K562 (cell line): ENCODE measurements around the gene ATXN7L1. TPM values are rescaled to one million over a fixed set of nuclear protein-coding genes. Genes with fewer than 3 reads are reported as not detected.

ENCODE experiments used
- ATAC-seq: fragments of 200-7000 bp; cut with Tn5 transposase; 3 replicates; pipeline ENCODE4 v1.9.1; 2020; ENCODE audit warnings: moderate library complexity
- BruUV-seq: library from RNA; stranded (reverse); fragments of 400-500 nt; replicated peaks from 2 replicates; lab custom pipeline; 2021; lab: Mats Ljungman, UMichigan
- CTCF ChIA-PET: fragments of 300-600 bp; formaldehyde crosslinking; extraction: SDS; loops from one replicate; lab custom pipeline; 2021; ENCODE audit warnings: low intra/inter-chr PET ratio; lab: Yijun Ruan, JAX
- POLR2A ChIA-PET: fragments of 300-600, 350-650 bp; sonication (Branson Sonifier 250); formaldehyde crosslinking; extraction: SDS; loops from one replicate; lab custom pipeline; 2021; ENCODE audit warnings: antibody characterized with exemption, inconsistent platforms; lab: Yijun Ruan, JAX
- DNase-seq, 4 experiments: peaks; one replicate each; pipeline versions ENCODE4 v3.0.0 to v3.0.0-alpha.2; 2011 to 2018; ENCODE audit warnings: low spot score in 3 of 4, mixed read lengths in 3 of 4; ENCODE audit errors: extremely low read depth in 1 of 4
- FAIRE-seq: peaks from 2 replicates; lab custom pipeline; 2011; peaks lifted over from hg19 to GRCh38; lab: Jason Lieb, UNC
- H2AFZ ChIP-seq: 2 replicates; pipeline ENCODE4 v1.6.0; 2011; ENCODE audit warnings: low read depth, low read length, control low read depth, inconsistent platforms
- H3K27ac ChIP-seq: fragments of 200-600 bp; 3 replicates; pipeline ENCODE4 v1.8.0; 2011; ENCODE audit warnings: low read depth, mild to moderate bottlenecking, control low read depth, inconsistent platforms, low read length, moderate library complexity, mixed read lengths; ENCODE audit errors: extremely low read depth
- H3K27me3 ChIP-seq, 2 experiments: fragments of 300-600 bp in 1 of 2; 2 replicates in 1 of 2; 3 replicates in 1 of 2; pipeline versions ENCODE4 v1.6.0 to v1.8.0; 2011; ENCODE audit warnings: inconsistent platforms in 2 of 2, low read length in 2 of 2, mild to moderate bottlenecking in 1 of 2, mixed read lengths in 1 of 2, moderate library complexity in 1 of 2; ENCODE audit not compliant: control insufficient read depth in 2 of 2, insufficient read depth in 2 of 2
- H3K36me3 ChIP-seq: fragments of 300-600 bp; 3 replicates; pipeline ENCODE4 v1.8.0; 2011; ENCODE audit warnings: mild to moderate bottlenecking, low read length, inconsistent platforms; ENCODE audit not compliant: control insufficient read depth, insufficient read depth
- H3K4me1 ChIP-seq, 2 experiments: fragments of 200-600 bp in 1 of 2; replicated peaks in 1 of 2; 2 replicates in 1 of 2; 3 replicates in 1 of 2; pipeline versions ENCODE4 v1.5.1 to v1.8.0; 2011; ENCODE audit warnings: inconsistent platforms in 2 of 2, low read length in 2 of 2, mild to moderate bottlenecking in 1 of 2, mixed read lengths in 1 of 2, moderate library complexity in 1 of 2; ENCODE audit not compliant: control insufficient read depth in 2 of 2, insufficient read depth in 2 of 2
- H3K4me2 ChIP-seq: 2 replicates; pipeline ENCODE4 v1.6.1; 2011; ENCODE audit warnings: low read length, control low read depth, inconsistent platforms, mixed read lengths; ENCODE audit not compliant: insufficient read depth
- H3K4me3 ChIP-seq: fragments of 200-600 bp; sonication (generic), shearing (Covaris generic); 2 replicates; pipeline ENCODE4 v1.5.1; 2016; ENCODE audit warnings: control low read depth, inconsistent platforms
- H3K79me2 ChIP-seq: fragments of 200-600 bp; 3 replicates; pipeline ENCODE4 v1.8.0; 2011; ENCODE audit warnings: low read length, inconsistent platforms; ENCODE audit not compliant: control insufficient read depth, insufficient read depth
- H3K9ac ChIP-seq, 2 experiments: 2 replicates each; pipeline versions ENCODE4 v1.6.0 to v1.6.1; 2011; ENCODE audit warnings: low read depth in 2 of 2, low read length in 2 of 2, control low read depth in 1 of 2, inconsistent platforms in 1 of 2, mild to moderate bottlenecking in 1 of 2, mixed read lengths in 1 of 2; ENCODE audit not compliant: insufficient read depth in 1 of 2
- H3K9me1 ChIP-seq: one replicate; pipeline ENCODE4 v1.6.0; 2011; ENCODE audit warnings: inconsistent platforms, mild to moderate bottlenecking, low read length, moderate library complexity; ENCODE audit not compliant: control insufficient read depth, insufficient read depth
- H3K9me3 ChIP-seq: replicated peaks from 2 replicates; pipeline ENCODE4 v1.5.1; 2011; ENCODE audit warnings: low read depth, low read length, inconsistent platforms; ENCODE audit not compliant: control insufficient read depth, insufficient read depth
- H4K20me1 ChIP-seq: replicated peaks from 2 replicates; pipeline ENCODE4 v1.6.1; 2011; ENCODE audit warnings: low read length, inconsistent platforms, mixed read lengths; ENCODE audit not compliant: control insufficient read depth, insufficient read depth
- BRCA1 ChIP-seq, 2 experiments: fragments of 450-650 bp in 1 of 2; sonication (generic) in 1 of 2; formaldehyde crosslinking in 1 of 2; IDR thresholded peaks; 2 replicates each; pipeline versions ENCODE4 v1.5.0 to v1.6.1; 2017 to 2020; ENCODE audit warnings: mild to moderate bottlenecking in 1 of 2, missing genetic modification reagents in 1 of 2
- IRF1 ChIP-seq: sonication (generic); formaldehyde crosslinking; IDR thresholded peaks from 2 replicates; pipeline ENCODE4 v1.8.0; 2022; ENCODE audit warnings: missing genetic modification reagents, mild to moderate bottlenecking, borderline replicate concordance
- NFIC ChIP-seq: fragments of 450-650 bp; IDR thresholded peaks from 2 replicates; pipeline ENCODE4 v1.6.1; 2017; ENCODE audit warnings: mild to moderate bottlenecking, inconsistent platforms
- NFIX ChIP-seq: fragments of 250-450 bp; sonication (Bioruptor Pico); IDR thresholded peaks from 2 replicates; pipeline ENCODE4 v1.4.0; 2020; ENCODE audit warnings: low read depth, mild to moderate bottlenecking, moderate library complexity
- WGBS: fragments of 100-300 bp; shearing (Covaris generic); methylation state at CpG from one replicate; pipeline ENCODE4 v1.1.6; 2016; ENCODE audit warnings: low coverage, mixed read lengths; ENCODE audit not compliant: insufficient coverage; ENCODE audit errors: missing lambda C conversion rate; 5-methylcytosine and 5-hydroxymethylcytosine counted together
- in situ Hi-C: fragments of 300-500 bp; cut with MboI; formaldehyde crosslinking; loops from 4 replicates; pipeline ENCODE4 v1.15.0; 2018; ENCODE audit warnings: inconsistent platforms, mixed read lengths
- intact Hi-C: fragments of 100-400 bp; cut with micrococcal nuclease; formaldehyde crosslinking; loops from 2 replicates; pipeline ENCODE4 v1.14.2; 2022
- polyA plus RNA-seq, 8 experiments: library from polyadenylated mRNA; depleted of rRNA in 4 of 8; stranded (reverse) in 5 of 8; unstranded in 3 of 8; fragments of >200 nt; fragmentation: Nextera tagmentation in 2 of 8; fragmentation: Illumina TruSeq in 1 of 8; extraction: Ambion mirVana in 2 of 8; extraction: Trizol in 1 of 8; gene quantifications; 2 replicates each; pipeline versions ENCODE4 v1.2.1 to v1.2.3, GENCODE V29; 2011 to 2014; ENCODE audit warnings: inconsistent platforms in 1 of 8, missing spikeins in 1 of 8
- total RNA-seq, 7 experiments: library from RNA; depleted of rRNA in 6 of 7; stranded (reverse); fragments of >200 nt in 6 of 7; fragmentation: Illumina TruSeq in 2 of 7; extraction: Trizol in 2 of 7; gene quantifications; 2 replicates each; pipeline versions ENCODE4 v1.2.1 to v1.2.3, GENCODE V29; 2011 to 2021; ENCODE audit warnings: low replicate concordance in 1 of 7

Gene ATXN7L1
- total and polyA plus RNA-seq, 9 of the 15 experiments (the other 6 are each of a cell fraction or from before 2014, with no cell fraction given), result 6.6 to 13.7 (median 10.7) TPM

- Histone ChIP-seq H3K36me3 (no peaks in the 10 kb centered on the region), H3K9ac (no peak overlapping the region), H3K27ac (no peak overlapping the region), H3K9me3 (no peaks in the 10 kb centered on the region), H3K79me2 (no peaks in the 10 kb centered on the region), H3K27me3 (peaks cover 14 to 19% of the 10 kb centered on the region in 2 experiments), H3K4me1 (no peaks in the 10 kb centered on the region), H4K20me1 (no peaks in the 10 kb centered on the region), H2AFZ (no peak overlapping the region), H3K4me3 (no peak overlapping the region), H3K9me1 (no peaks in the 10 kb centered on the region), H3K4me2 (no peak overlapping the region)
- TF ChIP-seq BRCA1 (IDR thresholded peaks at IDR 0.05), result no peak
- TF ChIP-seq BRCA1 (CRISPR knock-in tag; IDR thresholded peaks at IDR 0.05), result no peak
- peak; percentile 49; the same call in 1 of the 2 replicates for TF ChIP-seq NFIX (CRISPR knock-in tag)
- TF ChIP-seq NFIC, result peak; percentile 93
- no peak for TF ChIP-seq IRF1
- in situ Hi-C loops, result no loop called here
- ChIA-PET POLR2A (interaction anchor here (1.5 kb wide), 1 partner anchor 8 kb away, joined by 4 read pairs; no protein-coding TSS in a partner anchor), CTCF (no interaction called here)
- intact Hi-C loops, result no loop called here
- no peak for DNase-seq
- no peak for ATAC-seq
- no peak for FAIRE-seq
- BruUV-seq, result no TSS peak
- 3% methylated on average over 6 of the region's 6 CpGs for WGBS
Measured at GRCh38 chr7:105887569-105888189, 11.3 kb upstream of the ATXN7L1 start.
